Esophagus muscularis mucosa (tissue), 4 donors: Measurements from ENCODE around the gene BMPR1A. TPM values are rescaled to one million over a fixed set of nuclear protein-coding genes. Genes with fewer than 3 reads are reported as not detected.
A peak's percentile ranks its signal among the peaks of the same experiment; 100 is the strongest.

Source experiments
- DNase-seq: peaks from one replicate; pipeline ENCODE4 v3.0.0-alpha.2; 2017; ENCODE audit errors: extremely low spot score
- H3K27ac ChIP-seq, 4 donors: fragments of 200-600 bp; sonication (generic); replicated peaks in 1 of 4; 1 replicate in 3 of 4; 2 replicates in 1 of 4; pipeline ENCODE4 v1.5.1; 2016 to 2019; ENCODE audit warnings: mild to moderate bottlenecking in 1 of 4
- H3K27me3 ChIP-seq, 4 donors: fragments of 200-600 bp; sonication (generic); one replicate each; pipeline versions ENCODE4 v1.5.1 to v1.6.0; 2016 to 2019
- H3K36me3 ChIP-seq, 4 donors: fragments of 200-600 bp; sonication (generic); one replicate each; pipeline ENCODE4 v1.5.1; 2016 to 2019
- H3K4me1 ChIP-seq, 4 donors: fragments of 200-600 bp; sonication (generic); one replicate each; pipeline ENCODE4 v1.5.1; 2016 to 2019
- H3K4me3 ChIP-seq, 4 donors: fragments of 200-600 bp; sonication (generic); 1 replicate in 2 of 4; 2 replicates in 2 of 4; pipeline ENCODE4 v1.5.1; 2016 to 2019; ENCODE audit warnings: mild to moderate bottlenecking in 4 of 4, moderate library complexity in 1 of 4
- H3K9me3 ChIP-seq, 4 donors: fragments of 200-600 bp; sonication (generic); 1 replicate in 3 of 4; 2 replicates in 1 of 4; pipeline ENCODE4 v1.5.1; 2016 to 2019
- EP300 ChIP-seq: sonication (generic); formaldehyde crosslinking; IDR thresholded peaks from one replicate; pipeline ENCODE4 v1.6.1; 2017; ENCODE audit warnings: antibody characterized with exemption
- POLR2A ChIP-seq: fragments of 450-650 bp; IDR thresholded peaks from one replicate; pipeline ENCODE4 v1.6.1; 2017; ENCODE audit warnings: antibody characterized with exemption, moderate library complexity, mild to moderate bottlenecking, low read depth
- POLR2AphosphoS5 ChIP-seq, 2 donors: sonication (generic); formaldehyde crosslinking; IDR thresholded peaks; one replicate each; pipeline ENCODE4 v1.6.1; 2017; ENCODE audit warnings: antibody characterized with exemption in 2 of 2
- WGBS: methylation state at CpG from one replicate; pipeline ENCODE4 v1.1.5; 2018; 5-methylcytosine and 5-hydroxymethylcytosine counted together
- intact Hi-C: fragments of 100-400 bp; cut with DNase I; formaldehyde crosslinking; loops from one replicate; pipeline ENCODE4 v1.15.1; 2023
- total RNA-seq, 4 donors: library from RNA; depleted of rRNA; stranded (reverse); fragments of >200 nt; gene quantifications; one replicate each; pipeline versions ENCODE4 v1.1.0 to v1.2.1, GENCODE V29; 2016
- TF ChIP-seq, protein P1 (sequence below), 3 experiments: fragments of 200-600 bp in 2 of 3; fragments of 450-650 bp in 1 of 3; sonication (generic) in 2 of 3; IDR thresholded peaks; one replicate each; pipeline ENCODE4 v1.5.1; 2017 to 2019; ENCODE audit warnings: antibody characterized with exemption in 3 of 3, mild to moderate bottlenecking in 2 of 3, moderate library complexity in 1 of 3

The BMPR1A gene
- total RNA-seq, 4 donors from 2014 or later, result 66.1 to 110 (median 90.5) TPM

DNA sequence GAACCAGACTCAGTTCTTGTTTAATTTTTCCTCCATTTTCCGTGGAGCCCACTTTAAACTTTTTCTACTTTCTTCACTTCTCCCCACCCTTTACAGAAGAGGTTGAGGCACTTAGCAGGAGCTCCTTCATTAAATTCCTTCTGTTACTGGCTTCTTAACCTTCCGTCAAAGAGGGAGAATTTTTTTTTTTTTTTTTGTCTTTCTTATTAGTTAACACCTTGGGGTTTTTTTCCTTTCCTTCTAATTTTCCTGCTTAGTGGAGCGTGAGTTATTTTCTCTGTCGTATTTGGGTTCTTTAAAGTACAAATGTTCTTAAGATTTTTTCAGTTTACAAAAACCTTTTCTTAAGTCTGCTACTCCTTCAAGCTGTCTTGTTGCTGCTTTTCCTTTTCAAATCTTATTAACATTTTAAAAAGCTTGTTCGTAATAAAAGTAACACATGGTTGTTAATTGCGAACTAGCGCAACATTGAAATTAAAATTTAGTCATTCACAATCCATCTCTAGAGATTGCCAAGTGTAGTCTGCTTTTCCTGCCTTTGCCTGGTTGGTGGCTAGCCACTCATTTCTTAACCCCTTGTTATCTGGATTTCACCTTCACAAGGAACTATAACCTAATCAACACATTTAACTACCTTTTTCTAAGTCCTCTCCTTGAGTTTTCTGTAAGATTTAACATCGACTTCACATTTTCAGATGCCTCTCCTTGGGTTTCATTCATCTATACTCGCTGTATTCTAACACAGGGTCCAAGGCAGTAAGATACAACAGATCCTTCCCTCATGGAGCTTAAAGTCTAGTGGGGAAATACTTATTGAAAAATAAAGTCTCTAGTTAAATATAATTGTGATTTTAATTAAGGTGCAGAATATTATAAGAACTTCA lies 2.0 kb downstream of the BMPR1A start:
- peaks cover 29 to 77% (median 67%) of the 10 kb centered on the region in 4 donors for H3K4me1 ChIP-seq

DNA sequence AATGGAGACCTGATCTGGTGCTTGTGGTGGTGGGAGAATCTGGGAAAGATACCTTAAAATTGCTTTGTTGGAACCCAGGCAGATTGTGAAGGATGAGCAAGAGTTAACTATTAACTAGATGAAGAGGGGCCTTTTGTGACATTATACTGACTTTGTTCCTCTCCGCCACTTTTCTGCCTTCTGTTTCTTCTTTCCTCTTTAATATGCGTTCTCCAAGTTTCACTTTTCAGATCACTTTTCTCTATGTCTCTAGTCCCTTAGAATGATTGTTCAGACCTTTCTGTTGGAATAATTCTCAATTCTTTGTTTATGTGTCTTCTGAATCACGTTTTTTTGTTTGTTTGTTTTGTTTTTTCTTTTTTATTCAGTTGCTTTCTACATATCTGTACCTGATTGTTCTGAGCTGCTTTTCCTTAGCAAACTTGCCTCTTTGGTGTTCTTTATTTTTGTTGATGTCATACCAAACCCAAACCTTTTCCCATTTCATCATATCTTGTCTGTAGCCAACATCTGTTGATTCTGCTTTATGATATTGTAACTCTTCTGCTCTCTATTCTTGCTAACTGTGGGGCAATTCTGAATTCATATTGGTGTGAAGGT lies 2.8 kb downstream of the BMPR1A start:
- Histone ChIP-seq H3K27me3 (no peaks in the 10 kb centered on the region), H3K36me3 (no peaks in the 10 kb centered on the region), H3K27ac (peak overlapping the region; percentile 93 to 100 (median 98)), H3K9me3 (no peaks in the 10 kb centered on the region), H3K4me3 (peak overlapping the region; percentile 70 to 94 (median 84)), H3K4me1 (peaks cover 25 to 77% (median 61%) of the 10 kb centered on the region in 4 donors)
- TF ChIP-seq, protein P1, sequence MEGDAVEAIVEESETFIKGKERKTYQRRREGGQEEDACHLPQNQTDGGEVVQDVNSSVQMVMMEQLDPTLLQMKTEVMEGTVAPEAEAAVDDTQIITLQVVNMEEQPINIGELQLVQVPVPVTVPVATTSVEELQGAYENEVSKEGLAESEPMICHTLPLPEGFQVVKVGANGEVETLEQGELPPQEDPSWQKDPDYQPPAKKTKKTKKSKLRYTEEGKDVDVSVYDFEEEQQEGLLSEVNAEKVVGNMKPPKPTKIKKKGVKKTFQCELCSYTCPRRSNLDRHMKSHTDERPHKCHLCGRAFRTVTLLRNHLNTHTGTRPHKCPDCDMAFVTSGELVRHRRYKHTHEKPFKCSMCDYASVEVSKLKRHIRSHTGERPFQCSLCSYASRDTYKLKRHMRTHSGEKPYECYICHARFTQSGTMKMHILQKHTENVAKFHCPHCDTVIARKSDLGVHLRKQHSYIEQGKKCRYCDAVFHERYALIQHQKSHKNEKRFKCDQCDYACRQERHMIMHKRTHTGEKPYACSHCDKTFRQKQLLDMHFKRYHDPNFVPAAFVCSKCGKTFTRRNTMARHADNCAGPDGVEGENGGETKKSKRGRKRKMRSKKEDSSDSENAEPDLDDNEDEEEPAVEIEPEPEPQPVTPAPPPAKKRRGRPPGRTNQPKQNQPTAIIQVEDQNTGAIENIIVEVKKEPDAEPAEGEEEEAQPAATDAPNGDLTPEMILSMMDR (IDR thresholded peaks at IDR 0.05), result no peak
- TF ChIP-seq EP300, result no peak
- peak in 1 of 2 donors; percentile 24 for TF ChIP-seq POLR2AphosphoS5 (IDR thresholded peaks at IDR 0.05)
- intact Hi-C loops, result loop anchor here (5.0 kb wide), 1 partner anchor 138 kb away; no protein-coding TSS in a partner anchor
- DNase-seq, result no peak
- WGBS, result 22% methylated on average over 3 of the region's 3 CpGs

More for the DNA sequence above, 2.0 kb downstream of the BMPR1A start:
- DNase-seq, result no peak
- no peak for TF ChIP-seq POLR2AphosphoS5 (IDR thresholded peaks at IDR 0.05)
- TF ChIP-seq EP300, result no peak
- TF ChIP-seq, protein P1 (IDR thresholded peaks at IDR 0.05), result no peak
- TF ChIP-seq POLR2A, result no peak
- Histone ChIP-seq H3K27me3 (no peaks in the 10 kb centered on the region), H3K4me3 (peak overlapping the region; percentile 70 to 94 (median 84)), H3K36me3 (no peaks in the 10 kb centered on the region), H3K27ac (peak overlapping the region; percentile 93 to 100 (median 98)), H3K9me3 (no peaks in the 10 kb centered on the region)
- 16% methylated on average over 9 of the region's 9 CpGs for WGBS
- intact Hi-C loops, result loop anchor here (5.0 kb wide), 1 partner anchor 139 kb away; no protein-coding TSS in a partner anchor

DNA sequence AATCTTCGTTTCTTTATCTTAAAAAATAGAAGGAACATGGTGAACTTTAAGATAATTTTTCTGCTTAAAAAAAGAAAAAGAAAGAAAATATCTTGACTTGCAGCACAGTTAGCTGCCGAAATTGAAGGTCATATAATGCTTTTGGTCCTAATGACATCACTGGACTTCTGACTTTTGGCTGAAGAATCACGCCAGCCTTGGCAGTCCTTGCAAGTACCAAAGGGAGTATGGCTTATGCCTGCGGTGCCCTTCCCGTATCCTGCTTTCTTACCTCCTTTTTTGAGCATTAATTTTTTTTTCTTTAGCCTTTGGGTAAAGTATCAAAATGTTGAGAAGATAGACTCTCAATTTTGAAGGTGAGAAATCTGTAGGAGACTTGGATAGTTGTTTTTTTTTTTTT lies 7.0 kb downstream of the BMPR1A start:
- 65% methylated on average over 5 of the region's 5 CpGs for WGBS
- Histone ChIP-seq H3K36me3 (no peaks in the 10 kb centered on the region), H3K9me3 (no peaks in the 10 kb centered on the region), H3K27me3 (no peaks in the 10 kb centered on the region), H3K4me1 (peaks cover 23 to 96% (median 83%) of the 10 kb centered on the region in 4 donors), H3K27ac (peak overlapping the region in 1 of 4 donors; percentile 100), H3K4me3 (no peak overlapping the region)
- DNase-seq, result no peak
- TF ChIP-seq, protein P1 (IDR thresholded peaks at IDR 0.05), result no peak
- TF ChIP-seq POLR2A (no peak), POLR2AphosphoS5 (IDR thresholded peaks at IDR 0.05) (no peak), EP300 (no peak)
- intact Hi-C loops, result no loop called here

DNA sequence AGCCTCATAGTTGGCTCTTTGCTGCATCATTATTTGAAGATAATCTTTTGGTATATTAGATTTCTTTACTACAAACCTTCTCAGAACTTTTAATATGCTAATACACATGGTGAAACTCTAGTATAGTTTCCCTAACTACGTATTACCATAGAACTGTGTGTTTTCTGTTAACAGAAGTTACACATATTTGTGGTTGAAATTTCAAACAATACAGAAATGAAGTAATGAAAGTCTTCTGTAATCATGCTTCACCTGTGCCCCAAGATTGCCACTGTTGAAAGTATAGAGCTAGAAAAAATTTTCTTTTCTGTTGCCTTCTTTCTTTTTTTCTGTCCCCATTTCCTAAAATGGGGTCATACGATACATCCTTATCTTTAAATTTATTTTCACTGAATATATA lies 9.1 kb downstream of the BMPR1A start:
- Histone ChIP-seq H3K4me3 (no peak overlapping the region), H3K27me3 (no peaks in the 10 kb centered on the region), H3K9me3 (no peaks in the 10 kb centered on the region), H3K36me3 (no peaks in the 10 kb centered on the region), H3K27ac (no peak overlapping the region), H3K4me1 (peaks cover 32 to 97% (median 86%) of the 10 kb centered on the region in 4 donors)
- intact Hi-C loops, result no loop called here
- DNase-seq, result no peak
- 71% methylated on average over 2 of the region's 2 CpGs for WGBS
- TF ChIP-seq EP300 (no peak), POLR2AphosphoS5 (IDR thresholded peaks at IDR 0.05) (no peak), POLR2A (no peak)
- TF ChIP-seq, protein P1 (IDR thresholded peaks at IDR 0.05), result no peak
